Measurements from ENCODE around the gene GAK. TPM values are rescaled to one million over a fixed set of nuclear protein-coding genes. Genes with fewer than 3 reads are reported as not detected.

The GAK gene
- total and polyA plus RNA-seq, 4 donors = 27.4 to 69.7 (median 47.0) TPM

DNA sequence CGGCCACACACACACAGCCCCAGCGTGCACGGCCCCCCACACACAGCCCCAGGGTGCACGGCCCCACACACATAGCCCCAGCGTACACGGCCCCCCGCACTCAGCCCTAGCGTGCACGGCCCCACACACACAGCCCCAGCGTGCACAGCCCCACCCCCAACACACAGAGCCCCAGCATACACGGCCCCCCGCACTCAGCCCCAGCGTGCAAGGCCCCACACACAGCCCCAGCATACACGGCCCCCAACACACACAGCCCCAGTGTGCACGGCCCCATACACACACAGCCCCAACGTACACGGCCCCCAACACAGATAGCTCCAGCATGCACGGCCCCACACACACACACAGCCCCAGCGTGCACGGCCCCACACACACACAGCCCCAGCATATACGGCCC is 17.6 kb downstream of the GAK start:
- H3K36me3 ChIP-seq (ENCODE audit: control insufficient read depth in 4 of 4, insufficient read depth in 3 of 4, low read depth in 1 of 4, low read length in 3 of 4) = peaks cover 4 to 27% (median 10%) of the 10 kb centered on the region in 4 donors
- no peak overlapping the region for H3K4me3 ChIP-seq (ENCODE audit: low read depth in 1 of 3, low read length in 3 of 3)
- DNase-seq (ENCODE audit: low spot score) = no peak
- H3K4me1 ChIP-seq (ENCODE audit: control insufficient read depth in 4 of 4, insufficient read depth in 4 of 4, low read length in 3 of 4) = peaks cover 0 to 6% (median 2%) of the 10 kb centered on the region in 4 donors
- WGBS = 94% methylated on average over 21 of the region's 21 CpGs
- peaks cover 0 to 3% (median 0%) of the 10 kb centered on the region in 4 donors for H3K9me3 ChIP-seq (ENCODE audit: control insufficient read depth in 4 of 4, low read length in 3 of 4)
- H3K27ac ChIP-seq (ENCODE audit: low read depth in 1 of 2, low read length in 2 of 2) = no peak overlapping the region
- TF ChIP-seq RXRA (IDR thresholded peaks at IDR 0.05) (no peak), EGR1 (IDR thresholded peaks at IDR 0.05; ENCODE audit: low read depth in 2 of 2) (no peak), ZBTB33 (IDR thresholded peaks at IDR 0.05) (no peak), REST (IDR thresholded peaks at IDR 0.05) (no peak), HNF4G (IDR thresholded peaks at IDR 0.05) (no peak), YY1 (IDR thresholded peaks at IDR 0.05) (no peak), GABPA (IDR thresholded peaks at IDR 0.05 in 1 of 2, conservative IDR thresholded peaks at IDR 0.05 in 1 of 2) (no peak), MAX (IDR thresholded peaks at IDR 0.05) (no peak), ATF3 (IDR thresholded peaks at IDR 0.05) (no peak), JUND (IDR thresholded peaks at IDR 0.05) (no peak), NR2F2 (IDR thresholded peaks at IDR 0.05) (no peak), FOXA1 (IDR thresholded peaks at IDR 0.05) (no peak), RAD21 (IDR thresholded peaks at IDR 0.05) (no peak), SP1 (IDR thresholded peaks at IDR 0.05) (no peak), FOXA2 (IDR thresholded peaks at IDR 0.05) (no peak), HNF4A (conservative IDR thresholded peaks at IDR 0.05) (no peak), TAF1 (conservative IDR thresholded peaks at IDR 0.05) (no peak)
- TF ChIP-seq, protein P1, sequence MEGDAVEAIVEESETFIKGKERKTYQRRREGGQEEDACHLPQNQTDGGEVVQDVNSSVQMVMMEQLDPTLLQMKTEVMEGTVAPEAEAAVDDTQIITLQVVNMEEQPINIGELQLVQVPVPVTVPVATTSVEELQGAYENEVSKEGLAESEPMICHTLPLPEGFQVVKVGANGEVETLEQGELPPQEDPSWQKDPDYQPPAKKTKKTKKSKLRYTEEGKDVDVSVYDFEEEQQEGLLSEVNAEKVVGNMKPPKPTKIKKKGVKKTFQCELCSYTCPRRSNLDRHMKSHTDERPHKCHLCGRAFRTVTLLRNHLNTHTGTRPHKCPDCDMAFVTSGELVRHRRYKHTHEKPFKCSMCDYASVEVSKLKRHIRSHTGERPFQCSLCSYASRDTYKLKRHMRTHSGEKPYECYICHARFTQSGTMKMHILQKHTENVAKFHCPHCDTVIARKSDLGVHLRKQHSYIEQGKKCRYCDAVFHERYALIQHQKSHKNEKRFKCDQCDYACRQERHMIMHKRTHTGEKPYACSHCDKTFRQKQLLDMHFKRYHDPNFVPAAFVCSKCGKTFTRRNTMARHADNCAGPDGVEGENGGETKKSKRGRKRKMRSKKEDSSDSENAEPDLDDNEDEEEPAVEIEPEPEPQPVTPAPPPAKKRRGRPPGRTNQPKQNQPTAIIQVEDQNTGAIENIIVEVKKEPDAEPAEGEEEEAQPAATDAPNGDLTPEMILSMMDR (IDR thresholded peaks at IDR 0.05; ENCODE audit: low read depth, low read length, missing input control) = no peak
- H3K27me3 ChIP-seq (ENCODE audit: control insufficient read depth in 4 of 4, insufficient read depth in 4 of 4, low read length in 3 of 4) = no peaks in the 10 kb centered on the region
- H3K9ac ChIP-seq (ENCODE audit: low read depth in 1 of 2, low read length in 2 of 2) = no peak overlapping the region
